Activated naive CD4-positive, alpha-beta T cell treated with anti-CD3 and anti-CD28 coated beads, Interleukin-2, amount 50 U/mL, for 16 hours (primary cell): ENCODE data around the gene OR5K2.

Experiments used
- DNase-seq: peaks from one replicate; pipeline ENCODE4 v3.0.0-alpha.2; 2020

Gene OR5K2

GRCh38 chr3:98497381-98497780 lies at the start of gene OR5K2:
TSS of gene OR5K2 (plus strand) at chr3:98497681. CDS start at chr3:98497681, 0 bp downstream.
- DNase-seq: no peak

- DNase-seq: no peak
Observed at GRCh38 chr3:98449606-98450193, 47.8 kb upstream of the OR5K2 start.

GRCh38 chr3:98450372-98450771 lies 47.1 kb upstream of the OR5K2 start:
- no peak for DNase-seq

- DNase-seq: no peak
Observed at GRCh38 chr3:98453827-98454226, 43.7 kb upstream of the OR5K2 start.

- no peak for DNase-seq
Observed at GRCh38 chr3:98454929-98455328, 42.6 kb upstream of the OR5K2 start.

GRCh38 chr3:98457543-98457942 lies 39.9 kb upstream of the OR5K2 start:
- DNase-seq: no peak

- DNase-seq: no peak
Observed at GRCh38 chr3:98460220-98460619, 37.3 kb upstream of the OR5K2 start.

GRCh38 chr3:98462901-98463300 lies 34.6 kb upstream of the OR5K2 start, which contains the start of gene OR5K1:
TSS of gene OR5K1 (plus strand) at chr3:98463201. CDS start at chr3:98469577, 6,376 bp downstream.
- DNase-seq: no peak

- no peak for DNase-seq
Observed at GRCh38 chr3:98482717-98483482, 14.6 kb upstream of the OR5K2 start.

GRCh38 chr3:98483626-98484025 lies 13.9 kb upstream of the OR5K2 start:
- no peak for DNase-seq

- no peak for DNase-seq
Observed at GRCh38 chr3:98500019-98500418, 2.5 kb downstream of the OR5K2 start.

- DNase-seq: no peak
Observed at GRCh38 chr3:98501270-98501669, 3.8 kb downstream of the OR5K2 start.

GRCh38 chr3:98501863-98502576 lies 4.5 kb downstream of the OR5K2 start:
- no peak for DNase-seq

- DNase-seq: no peak
Observed at GRCh38 chr3:98504539-98504938, 7.1 kb downstream of the OR5K2 start.

GRCh38 chr3:98508582-98508981 lies 11.1 kb downstream of the OR5K2 start:
- DNase-seq: no peak

- DNase-seq: no peak
Observed at GRCh38 chr3:98512576-98512975, 15.1 kb downstream of the OR5K2 start.

GRCh38 chr3:98513091-98513511 lies 15.6 kb downstream of the OR5K2 start:
- no peak for DNase-seq

- DNase-seq: no peak
Observed at GRCh38 chr3:98513736-98514135, 16.3 kb downstream of the OR5K2 start.

- no peak for DNase-seq
Observed at GRCh38 chr3:98514948-98515347, 17.5 kb downstream of the OR5K2 start.

- no peak for DNase-seq
Observed at GRCh38 chr3:98518816-98519215, 21.3 kb downstream of the OR5K2 start.

- no peak for DNase-seq
Observed at GRCh38 chr3:98519351-98519750, 21.9 kb downstream of the OR5K2 start.

- DNase-seq: peak; percentile 58
Observed at GRCh38 chr3:98521897-98522543, 24.5 kb downstream of the OR5K2 start.

GRCh38 chr3:98522544-98523281 lies 25.2 kb downstream of the OR5K2 start, which contains the start of gene CLDND1:
TSS of gene CLDND1 (minus strand) at chr3:98522902. CDS start at chr3:98521424, 1,478 bp downstream.
- DNase-seq: peak; percentile 95
